Vagina (tissue), 2 donors: ENCODE data around the gene MMP11. TPM values are rescaled to one million over a fixed set of nuclear protein-coding genes. Genes with fewer than 3 reads are reported as not detected.
"Not testable (repeated sequence)": the region's sequence is repeated elsewhere in the genome, so short reads cannot be mapped to it uniquely, and the experiment has no call there.

Experiments used
- DNase-seq, 2 donors: peaks; one replicate each; pipeline ENCODE4 v3.0.0-alpha.2; 2017; ENCODE audit errors: extremely low spot score in 2 of 2
- H3K27ac ChIP-seq: fragments of 200-600 bp; sonication (generic); one replicate; pipeline ENCODE4 v1.5.1; 2019
- H3K27me3 ChIP-seq: fragments of 200-600 bp; sonication (generic); one replicate; pipeline ENCODE4 v1.5.1; 2019
- H3K36me3 ChIP-seq, 2 donors: fragments of 200-600 bp; sonication (generic); one replicate each; pipeline ENCODE4 v1.5.1; 2017 to 2019
- H3K4me1 ChIP-seq: fragments of 200-600 bp; sonication (generic); one replicate; pipeline ENCODE4 v1.5.1; 2019
- H3K4me3 ChIP-seq, 2 donors: fragments of 200-600 bp; sonication (generic); 1 replicate in 1 of 2; 2 replicates in 1 of 2; pipeline ENCODE4 v1.5.1; 2016 to 2019
- H3K9me3 ChIP-seq: fragments of 200-600 bp; sonication (generic); one replicate; pipeline ENCODE4 v1.5.1; 2019
- POLR2A ChIP-seq, 2 donors: fragments of 450-650 bp; IDR thresholded peaks; one replicate each; pipeline ENCODE4 v1.6.1; 2017; ENCODE audit warnings: antibody characterized with exemption in 2 of 2, mild to moderate bottlenecking in 2 of 2, moderate library complexity in 2 of 2
- POLR2AphosphoS5 ChIP-seq, 2 donors: sonication (generic); formaldehyde crosslinking; IDR thresholded peaks; one replicate each; pipeline ENCODE4 v1.9.0; 2017; ENCODE audit warnings: antibody characterized with exemption in 2 of 2, mild to moderate bottlenecking in 2 of 2, low read depth in 1 of 2; ENCODE audit not compliant: insufficient read depth in 1 of 2
- intact Hi-C: fragments of 100-400 bp; cut with DNase I; formaldehyde crosslinking; loops from one replicate; pipeline ENCODE4 v1.15.1; 2023
- total RNA-seq: library from RNA; depleted of rRNA; stranded (reverse); fragments of >200 nt; gene quantifications from one replicate; pipeline ENCODE4 v1.2.3, GENCODE V29; 2016
- TF ChIP-seq, protein P1 (sequence below), 3 experiments: fragments of 450-650 bp in 2 of 3; fragments of 200-600 bp in 1 of 3; sonication (generic) in 1 of 3; IDR thresholded peaks; one replicate each; pipeline ENCODE4 v1.5.1; 2017 to 2019; ENCODE audit warnings: antibody characterized with exemption in 3 of 3, mild to moderate bottlenecking in 2 of 3, moderate library complexity in 2 of 3

The MMP11 gene, protein sequence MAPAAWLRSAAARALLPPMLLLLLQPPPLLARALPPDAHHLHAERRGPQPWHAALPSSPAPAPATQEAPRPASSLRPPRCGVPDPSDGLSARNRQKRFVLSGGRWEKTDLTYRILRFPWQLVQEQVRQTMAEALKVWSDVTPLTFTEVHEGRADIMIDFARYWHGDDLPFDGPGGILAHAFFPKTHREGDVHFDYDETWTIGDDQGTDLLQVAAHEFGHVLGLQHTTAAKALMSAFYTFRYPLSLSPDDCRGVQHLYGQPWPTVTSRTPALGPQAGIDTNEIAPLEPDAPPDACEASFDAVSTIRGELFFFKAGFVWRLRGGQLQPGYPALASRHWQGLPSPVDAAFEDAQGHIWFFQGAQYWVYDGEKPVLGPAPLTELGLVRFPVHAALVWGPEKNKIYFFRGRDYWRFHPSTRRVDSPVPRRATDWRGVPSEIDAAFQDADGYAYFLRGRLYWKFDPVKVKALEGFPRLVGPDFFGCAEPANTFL
- 6.4 TPM for total RNA-seq

DNA sequence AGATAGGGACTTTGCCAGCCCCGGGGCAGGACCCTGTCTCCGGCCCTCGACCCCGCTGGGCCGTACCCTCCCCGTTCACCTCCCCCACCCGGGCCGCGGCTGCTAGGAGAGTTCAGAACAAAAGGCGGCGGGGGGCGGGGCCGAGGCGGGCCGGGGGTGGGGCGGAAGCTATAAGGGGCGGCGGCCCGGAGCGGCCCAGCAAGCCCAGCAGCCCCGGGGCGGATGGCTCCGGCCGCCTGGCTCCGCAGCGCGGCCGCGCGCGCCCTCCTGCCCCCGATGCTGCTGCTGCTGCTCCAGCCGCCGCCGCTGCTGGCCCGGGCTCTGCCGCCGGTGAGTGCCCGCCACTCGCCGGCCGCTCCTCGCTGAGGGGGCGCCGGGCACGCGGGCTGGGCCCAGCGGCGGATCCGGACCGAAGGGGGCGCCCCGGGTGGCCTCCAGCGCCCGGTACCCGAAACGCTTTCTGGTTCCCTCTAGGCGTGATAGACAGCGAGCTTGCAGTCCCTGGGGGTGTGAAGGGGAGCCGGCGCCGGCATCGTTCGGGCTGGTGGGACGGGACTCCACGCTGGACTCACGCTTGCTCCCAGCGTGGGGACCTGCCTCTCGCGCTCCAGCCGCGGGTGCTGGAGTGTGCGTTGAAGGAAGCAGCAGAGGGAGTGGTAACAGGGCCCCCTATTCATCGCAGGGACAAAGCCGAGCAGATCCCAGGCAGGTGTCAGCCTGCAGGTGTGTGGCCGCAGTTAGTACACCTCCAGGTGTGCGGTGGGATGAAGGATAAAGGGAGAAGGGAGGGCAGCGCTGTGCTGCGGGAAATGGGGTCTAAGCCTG, at the start of gene MMP11:
Gene MMP11 (plus strand): TSS at position 201 of the 825 bp plus-strand sequence. CDS start 22 bp downstream, at position 223.
- no peak for DNase-seq
- Histone ChIP-seq H3K4me3 (peak within 1 kb of the TSS; percentile 45 to 57), H3K36me3 (no peaks in the 10 kb centered on the region), H3K27ac (peak within 1 kb of the TSS; percentile 40), H3K4me1 (peaks cover 55% of the 10 kb centered on the region), H3K9me3 (no peaks in the 10 kb centered on the region), H3K27me3 (no peaks in the 10 kb centered on the region)
- intact Hi-C loops, result loop anchor here (5.0 kb wide), 1 partner anchor 64 kb away; the partner anchor contains the start of gene DERL3
- TF ChIP-seq POLR2A (IDR thresholded peaks at IDR 0.05) (peak in 1 of 2 donors; percentile 9), POLR2AphosphoS5 (IDR thresholded peaks at IDR 0.05; ENCODE audit: insufficient read depth in 1 of 2, low read depth in 1 of 2) (no peak)

DNA sequence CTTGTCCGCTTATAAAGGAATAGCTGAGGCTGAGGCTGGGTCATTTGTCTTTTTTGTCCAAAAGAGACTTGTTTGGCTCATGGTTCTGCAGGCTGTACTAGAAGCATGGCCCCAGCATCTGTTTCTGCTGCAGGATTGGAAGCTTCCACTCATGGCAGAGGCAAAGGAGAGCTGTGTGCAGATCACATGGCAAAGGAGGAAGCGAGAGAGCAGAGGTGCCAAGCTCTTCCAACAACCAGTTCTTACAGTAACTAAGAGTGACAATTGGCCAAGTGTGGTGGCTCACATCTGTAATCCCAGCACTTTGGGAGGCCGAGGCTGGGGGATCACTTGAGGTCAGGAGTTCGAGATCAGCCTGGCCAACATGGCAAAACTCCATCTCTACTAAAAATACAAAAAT, 44.5 kb upstream of the MMP11 start:
- H3K36me3 ChIP-seq, H3K27ac ChIP-seq, H3K4me3 ChIP-seq, DNase-seq, intact Hi-C loops, H3K4me1 ChIP-seq, H3K27me3 ChIP-seq, H3K9me3 ChIP-seq: not testable (repeated sequence)

DNA sequence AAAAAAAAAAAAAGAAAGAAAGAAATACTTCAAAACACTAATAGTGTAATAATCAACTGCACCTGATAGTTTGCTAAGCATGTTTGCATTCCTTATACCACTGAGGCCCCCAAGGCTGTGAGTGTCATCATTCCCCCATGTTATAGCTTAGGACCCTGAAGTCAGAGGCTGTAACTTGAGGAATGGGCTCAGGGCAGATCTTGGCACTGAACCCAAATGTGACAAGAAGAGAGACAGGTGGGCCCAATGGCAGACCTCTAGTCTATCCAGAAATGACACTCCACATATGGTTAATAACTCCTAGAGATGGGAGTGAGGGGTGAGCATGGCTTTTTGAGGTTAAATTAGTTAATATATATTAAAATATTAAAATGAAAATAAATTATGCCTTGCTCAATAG, 35.0 kb upstream of the MMP11 start:
- Histone ChIP-seq H3K36me3 (no peaks in the 10 kb centered on the region), H3K27me3 (no peaks in the 10 kb centered on the region), H3K4me1 (no peaks in the 10 kb centered on the region), H3K9me3 (no peaks in the 10 kb centered on the region), H3K27ac (no peak overlapping the region), H3K4me3 (no peak overlapping the region)
- intact Hi-C loops, result no loop called here
- no peak for DNase-seq
- no peak for TF ChIP-seq POLR2A (IDR thresholded peaks at IDR 0.05)
- TF ChIP-seq, protein P1, sequence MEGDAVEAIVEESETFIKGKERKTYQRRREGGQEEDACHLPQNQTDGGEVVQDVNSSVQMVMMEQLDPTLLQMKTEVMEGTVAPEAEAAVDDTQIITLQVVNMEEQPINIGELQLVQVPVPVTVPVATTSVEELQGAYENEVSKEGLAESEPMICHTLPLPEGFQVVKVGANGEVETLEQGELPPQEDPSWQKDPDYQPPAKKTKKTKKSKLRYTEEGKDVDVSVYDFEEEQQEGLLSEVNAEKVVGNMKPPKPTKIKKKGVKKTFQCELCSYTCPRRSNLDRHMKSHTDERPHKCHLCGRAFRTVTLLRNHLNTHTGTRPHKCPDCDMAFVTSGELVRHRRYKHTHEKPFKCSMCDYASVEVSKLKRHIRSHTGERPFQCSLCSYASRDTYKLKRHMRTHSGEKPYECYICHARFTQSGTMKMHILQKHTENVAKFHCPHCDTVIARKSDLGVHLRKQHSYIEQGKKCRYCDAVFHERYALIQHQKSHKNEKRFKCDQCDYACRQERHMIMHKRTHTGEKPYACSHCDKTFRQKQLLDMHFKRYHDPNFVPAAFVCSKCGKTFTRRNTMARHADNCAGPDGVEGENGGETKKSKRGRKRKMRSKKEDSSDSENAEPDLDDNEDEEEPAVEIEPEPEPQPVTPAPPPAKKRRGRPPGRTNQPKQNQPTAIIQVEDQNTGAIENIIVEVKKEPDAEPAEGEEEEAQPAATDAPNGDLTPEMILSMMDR (IDR thresholded peaks at IDR 0.05), result no peak
- no peak for TF ChIP-seq POLR2AphosphoS5 (IDR thresholded peaks at IDR 0.05; ENCODE audit: insufficient read depth in 1 of 2, low read depth in 1 of 2)

DNA sequence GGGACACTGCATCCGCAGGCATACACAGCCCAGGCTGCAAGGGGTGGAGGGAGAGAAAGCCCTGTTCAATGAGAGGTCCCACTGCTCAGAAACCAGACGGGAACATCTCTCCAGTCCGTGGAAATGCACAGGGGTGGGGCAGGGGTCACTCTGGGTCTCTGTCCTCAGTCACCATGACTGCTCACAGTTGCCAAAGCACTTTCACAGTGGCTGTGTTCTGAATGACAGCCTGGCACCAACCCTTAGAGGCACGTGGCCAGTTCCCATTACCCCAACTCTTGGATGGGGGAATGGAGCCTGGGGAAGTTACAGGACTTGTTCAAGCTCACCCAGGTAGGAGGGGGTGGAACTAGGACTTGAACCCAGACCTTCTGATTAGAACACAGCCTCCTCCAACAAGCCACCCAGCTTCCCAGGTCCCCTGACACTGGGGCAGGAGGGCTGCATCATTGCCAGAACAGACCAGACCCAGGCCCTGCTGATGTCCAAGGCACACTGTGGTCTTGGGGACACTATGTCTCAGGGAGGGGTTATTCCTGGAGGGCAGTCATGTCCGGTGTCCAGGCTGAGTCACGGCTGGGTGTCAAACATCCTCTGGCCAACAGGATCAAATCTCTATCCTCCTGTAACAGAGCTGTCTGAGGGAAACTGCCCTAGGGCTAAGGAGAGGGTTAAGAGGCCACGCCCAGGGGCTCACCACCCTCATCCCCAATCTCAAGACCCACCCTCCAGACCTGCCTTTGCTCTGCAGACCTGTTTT, 30.0 kb upstream of the MMP11 start:
- Histone ChIP-seq H3K4me1 (no peaks in the 10 kb centered on the region), H3K9me3 (no peaks in the 10 kb centered on the region), H3K4me3 (no peak overlapping the region), H3K27ac (no peak overlapping the region), H3K27me3 (no peaks in the 10 kb centered on the region), H3K36me3 (peaks cover 6 to 20% of the 10 kb centered on the region in 2 donors)
- DNase-seq, result no peak
- no peak for TF ChIP-seq POLR2AphosphoS5 (IDR thresholded peaks at IDR 0.05; ENCODE audit: insufficient read depth in 1 of 2, low read depth in 1 of 2)
- no peak for TF ChIP-seq POLR2A (IDR thresholded peaks at IDR 0.05)
- TF ChIP-seq, protein P1 (IDR thresholded peaks at IDR 0.05), result no peak
- intact Hi-C loops, result no loop called here

DNA sequence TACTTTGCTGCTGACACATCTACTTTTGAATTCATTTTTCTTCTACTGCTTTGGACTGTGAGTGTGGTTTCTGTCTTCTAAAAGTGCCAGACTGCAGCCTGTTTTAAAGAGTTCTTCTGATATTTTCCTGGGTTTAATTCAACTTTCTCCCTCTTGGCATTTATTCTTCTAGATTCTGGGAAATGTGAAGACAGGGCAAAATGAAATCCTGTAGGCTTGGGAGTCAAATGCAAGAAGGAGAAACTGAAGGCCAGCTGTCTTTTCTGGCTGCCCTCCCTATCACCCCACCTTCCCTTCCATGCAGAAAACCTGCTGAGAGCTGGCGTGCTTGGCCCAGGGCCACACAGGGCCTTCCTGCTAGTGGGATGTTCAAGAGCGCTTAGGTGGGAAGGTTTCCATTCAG, 29.3 kb upstream of the MMP11 start:
- TF ChIP-seq, protein P1 (IDR thresholded peaks at IDR 0.05), result no peak
- no peak for TF ChIP-seq POLR2AphosphoS5 (IDR thresholded peaks at IDR 0.05; ENCODE audit: insufficient read depth in 1 of 2, low read depth in 1 of 2)
- TF ChIP-seq POLR2A (IDR thresholded peaks at IDR 0.05), result no peak
- Histone ChIP-seq H3K4me3 (no peak overlapping the region), H3K27ac (no peak overlapping the region), H3K4me1 (no peaks in the 10 kb centered on the region), H3K9me3 (no peaks in the 10 kb centered on the region), H3K36me3 (peaks cover 6 to 20% of the 10 kb centered on the region in 2 donors), H3K27me3 (no peaks in the 10 kb centered on the region)
- DNase-seq, result no peak
- intact Hi-C loops, result no loop called here
